Activated gamma-delta T cell treated with Interleukin-2 at 50 U/mL for 16 hours (primary cell): ENCODE data around the gene CD72.
"Not testable (repeated sequence)": the region's sequence is repeated elsewhere in the genome, so short reads cannot be mapped to it uniquely, and the experiment has no call there.

Experiments
- DNase-seq: peaks from one replicate; pipeline ENCODE4 v3.0.0-alpha.2; 2020

The CD72 gene

GRCh38 chr9:35615981-35616680 lies 2.1 kb downstream of the CD72 start:
- DNase-seq: no peak

- DNase-seq: no peak
Observed at GRCh38 chr9:35612843-35613242, 5.4 kb downstream of the CD72 start.

- DNase-seq: not testable (repeated sequence)
Observed at GRCh38 chr9:35612066-35612465, 6.1 kb downstream of the CD72 start.

GRCh38 chr9:35611230-35611797 lies 6.9 kb downstream of the CD72 start:
- DNase-seq: peak; percentile 59

- DNase-seq: no peak
Observed at GRCh38 chr9:35609820-35610163, 8.4 kb downstream of the CD72 start.

- DNase-seq: no peak
Observed at GRCh38 chr9:35609001-35609819, 9.0 kb downstream of the CD72 start.

GRCh38 chr9:35608221-35608620 lies 10.0 kb downstream of the CD72 start:
- no peak for DNase-seq

GRCh38 chr9:35606726-35607125 lies 11.5 kb downstream of the CD72 start:
- DNase-seq: no peak

- no peak for DNase-seq
Observed at GRCh38 chr9:35606138-35606504, 12.1 kb downstream of the CD72 start.

GRCh38 chr9:35605351-35606137 lies 12.7 kb downstream of the CD72 start:
- peak; percentile 23 for DNase-seq

- DNase-seq: peak; percentile 79
Observed at GRCh38 chr9:35604578-35605350, 13.4 kb downstream of the CD72 start, which contains the start of gene TESK1. Gene TESK1 (plus strand): TSS chr9:35605262. CDS start chr9:35605620, 358 bp downstream.

- DNase-seq: peak; percentile 99
Observed at GRCh38 chr9:35603986-35604577, 14.1 kb downstream of the CD72 start.

- no peak for DNase-seq
Observed at GRCh38 chr9:35603506-35603985, 14.7 kb downstream of the CD72 start.

GRCh38 chr9:35599763-35600604 lies 18.2 kb downstream of the CD72 start:
- no peak for DNase-seq

- no peak for DNase-seq
Observed at GRCh38 chr9:35598866-35599590, 19.2 kb downstream of the CD72 start.

GRCh38 chr9:35596907-35597306 lies 21.3 kb downstream of the CD72 start:
- not testable (repeated sequence) for DNase-seq

- DNase-seq: no peak
Observed at GRCh38 chr9:35594471-35594870, 23.7 kb downstream of the CD72 start.

GRCh38 chr9:35593581-35593980 lies 24.6 kb downstream of the CD72 start:
- no peak for DNase-seq

- DNase-seq: not testable (repeated sequence)
Observed at GRCh38 chr9:35588506-35588905, 29.7 kb downstream of the CD72 start.

GRCh38 chr9:35584681-35585080 lies 33.5 kb downstream of the CD72 start:
- not testable (repeated sequence) for DNase-seq
